Common myeloid progenitor, CD34-positive (primary cell): ENCODE results near the gene CALML6.

ENCODE experiments used
- CTCF ChIA-PET: fragments of 350-600 bp; sonication (Branson Sonifier 250); formaldehyde crosslinking; loops from one replicate; lab custom pipeline; 2021; ENCODE audit warnings: antibody characterized with exemption; lab: Charles Lee
- POLR2A ChIA-PET: fragments of 350-600 bp; sonication (Branson Sonifier 250); formaldehyde crosslinking; loops from one replicate; lab custom pipeline; 2021; ENCODE audit warnings: antibody characterized with exemption; lab: Charles Lee
- DNase-seq, 3 donors: peaks; one replicate each; pipeline versions ENCODE4 v3.0.0 to v3.0.0-alpha.2; 2013
- H3K27ac ChIP-seq, 2 experiments: 1 replicate in 1 of 2; 2 replicates in 1 of 2; pipeline ENCODE4 v1.7.0; 2013; ENCODE audit warnings: inconsistent platforms in 2 of 2, low read length in 2 of 2, mild to moderate bottlenecking in 2 of 2, low read depth in 1 of 2, moderate library complexity in 1 of 2; ENCODE audit not compliant: severe bottlenecking in 2 of 2, insufficient read depth in 1 of 2, poor library complexity in 1 of 2
- H3K27me3 ChIP-seq, 5 experiments: replicated peaks in 2 of 5; 1 replicate in 3 of 5; 2 replicates in 2 of 5; pipeline versions ENCODE4 v1.6.1 to v1.7.0; 2013; ENCODE audit warnings: low read length in 4 of 5, mild to moderate bottlenecking in 2 of 5, moderate library complexity in 2 of 5, inconsistent platforms in 1 of 5; ENCODE audit not compliant: insufficient read depth in 5 of 5, control insufficient read depth in 4 of 5
- H3K36me3 ChIP-seq, 4 experiments: 1 replicate in 2 of 4; 2 replicates in 2 of 4; pipeline versions ENCODE4 v1.6.1 to v1.7.0; 2013; ENCODE audit warnings: low read length in 3 of 4, control low read depth in 1 of 4, mild to moderate bottlenecking in 1 of 4; ENCODE audit not compliant: control insufficient read depth in 4 of 4, insufficient read depth in 4 of 4
- H3K4me1 ChIP-seq, 4 experiments: 1 replicate in 3 of 4; 2 replicates in 1 of 4; pipeline versions ENCODE4 v1.6.1 to v1.7.1; 2013; ENCODE audit warnings: low read length in 3 of 4, mild to moderate bottlenecking in 3 of 4, control low read depth in 1 of 4, inconsistent platforms in 1 of 4, moderate library complexity in 1 of 4; ENCODE audit not compliant: control insufficient read depth in 4 of 4, insufficient read depth in 4 of 4; ENCODE audit errors: control extremely low read depth in 1 of 4
- H3K4me3 ChIP-seq, 7 experiments: 1 replicate in 4 of 7; 2 replicates in 3 of 7; pipeline versions ENCODE4 v1.5.1 to v1.7.0; 2013; ENCODE audit warnings: mild to moderate bottlenecking in 7 of 7, low read length in 6 of 7, moderate library complexity in 6 of 7, inconsistent platforms in 2 of 7, low read depth in 2 of 7, control low read depth in 1 of 7; ENCODE audit not compliant: insufficient read depth in 4 of 7, control insufficient read depth in 1 of 7; ENCODE audit errors: extremely low read depth in 1 of 7
- H3K9me3 ChIP-seq, 5 experiments: 1 replicate in 4 of 5; 2 replicates in 1 of 5; pipeline versions ENCODE4 v1.6.1 to v1.7.1; 2013; ENCODE audit warnings: low read length in 4 of 5, mild to moderate bottlenecking in 2 of 5, inconsistent platforms in 1 of 5, low read depth in 1 of 5, moderate library complexity in 1 of 5; ENCODE audit not compliant: control insufficient read depth in 4 of 5, insufficient read depth in 2 of 5; ENCODE audit errors: control extremely low read depth in 1 of 5
- whole genome bisulfite sequencing: methylation state at CpG from one replicate; pipeline ENCODE4 v1.1.5; 2013; ENCODE audit not compliant: insufficient coverage; 5-methylcytosine and 5-hydroxymethylcytosine counted together

CALML6 gene

DNA sequence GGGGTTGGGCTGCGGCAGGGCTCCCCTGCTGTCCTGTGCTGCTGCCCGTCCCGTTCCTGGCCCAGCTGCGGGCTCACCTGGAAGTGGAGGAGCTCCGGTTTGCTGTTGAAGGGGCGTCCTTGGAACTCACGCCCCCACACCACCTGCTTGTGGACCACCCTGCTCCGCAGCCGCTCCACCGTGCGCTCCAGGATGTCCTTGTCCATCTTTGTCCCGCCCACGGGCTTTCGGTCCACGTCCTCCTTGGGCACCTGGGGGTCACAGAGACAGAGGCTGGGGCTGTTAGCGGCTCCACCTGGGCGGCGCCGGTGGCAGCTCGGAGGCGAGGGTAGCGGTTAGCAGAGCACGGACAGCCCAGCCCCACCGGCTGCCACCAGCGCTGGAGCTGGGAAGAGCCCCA is 49.8 kb downstream of the CALML6 start:
- CTCF ChIA-PET: interaction anchor here (3.3 kb wide), 1 partner anchor 81 kb away, joined by 17 read pairs; no protein-coding TSS in a partner anchor
- POLR2A ChIA-PET: interaction anchor here (0.6 kb wide), 1 partner anchor 107 kb away, joined by 3 read pairs; no protein-coding TSS in a partner anchor

DNA sequence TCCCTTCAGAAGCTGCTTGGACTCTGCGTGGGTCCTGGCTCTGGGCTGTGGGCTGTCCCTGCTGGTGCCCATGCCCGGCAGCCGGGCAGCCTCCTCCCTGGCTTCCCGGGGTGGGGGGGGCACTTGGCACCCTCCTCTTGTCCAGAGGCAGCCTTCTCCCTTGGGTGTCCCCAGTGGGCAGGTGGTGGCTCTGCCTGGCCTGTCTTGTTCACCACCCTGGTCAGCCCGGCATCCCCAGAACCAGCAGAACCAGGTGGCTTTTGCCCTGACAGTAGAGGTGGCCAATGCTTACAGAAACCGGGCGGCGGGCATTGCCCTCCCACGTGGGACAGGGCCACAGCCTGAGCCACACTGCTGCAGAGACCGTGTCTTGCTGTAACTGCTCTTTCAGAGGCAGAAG is 50.5 kb downstream of the CALML6 start:
- Histone ChIP-seq H3K27me3 (peaks cover 0 to 22% (median 1%) of the 10 kb centered on the region in 5 experiments), H3K9me3 (no peaks in the 10 kb centered on the region), H3K36me3 (no peaks in the 10 kb centered on the region), H3K4me1 (no peaks in the 10 kb centered on the region), H3K27ac (no peak overlapping the region), H3K4me3 (no peak overlapping the region)
- no peak for DNase-seq
- CTCF ChIA-PET: interaction anchor here (3.3 kb wide), 1 partner anchor 80 kb away, joined by 17 read pairs; no protein-coding TSS in a partner anchor
- POLR2A ChIA-PET: interaction anchor here (0.6 kb wide), 1 partner anchor 106 kb away, joined by 3 read pairs; no protein-coding TSS in a partner anchor
- WGBS: 88% methylated on average over 10 of the region's 10 CpGs

More for the DNA sequence above, 49.8 kb downstream of the CALML6 start:
- no peak overlapping the region for H3K27ac ChIP-seq
- H3K27me3 ChIP-seq: peaks cover 0 to 25% (median 6%) of the 10 kb centered on the region in 5 experiments
- H3K36me3 ChIP-seq: no peaks in the 10 kb centered on the region
- WGBS: 91% methylated on average over 23 of the region's 25 CpGs
- no peak for DNase-seq
- H3K4me3 ChIP-seq: no peak overlapping the region
- no peaks in the 10 kb centered on the region for H3K9me3 ChIP-seq
- peaks cover 0 to 7% (median 4%) of the 10 kb centered on the region in 4 experiments for H3K4me1 ChIP-seq

DNA sequence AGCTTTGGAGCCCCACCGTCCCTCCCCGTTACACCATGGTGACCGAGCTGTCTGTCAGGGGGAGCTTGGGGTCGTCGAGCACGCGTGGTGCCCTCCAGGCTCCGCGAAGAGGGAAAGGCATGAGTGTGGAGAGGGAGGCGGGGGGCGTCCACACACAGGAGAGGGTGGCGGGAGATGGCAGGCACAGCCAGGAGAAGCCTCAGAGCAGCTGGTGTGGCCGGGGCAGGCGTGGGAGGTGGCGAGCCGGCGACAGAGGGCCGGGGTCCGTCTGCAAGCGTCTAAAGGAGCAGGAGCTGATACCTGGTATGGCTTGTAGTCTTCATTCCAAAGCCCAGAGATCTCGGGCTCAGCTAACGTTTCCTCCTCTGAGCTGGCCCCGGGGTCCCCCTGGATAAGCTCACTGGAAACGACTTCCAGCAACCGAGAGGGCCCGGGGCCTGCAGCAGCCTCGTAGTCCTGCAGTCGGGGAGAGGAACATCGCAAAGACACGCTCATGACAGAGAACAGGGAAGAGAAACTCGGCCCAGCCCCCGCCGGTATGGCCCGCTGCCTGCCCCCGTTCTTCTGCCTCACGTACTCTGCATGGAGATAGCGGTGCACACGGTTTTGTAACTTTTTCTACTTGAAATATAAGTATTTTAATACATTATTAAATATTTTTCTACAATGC is 51.1 kb downstream of the CALML6 start:
- Histone ChIP-seq H3K36me3 (no peaks in the 10 kb centered on the region), H3K9me3 (no peaks in the 10 kb centered on the region), H3K4me1 (no peaks in the 10 kb centered on the region), H3K27ac (no peak overlapping the region), H3K27me3 (peaks cover 0 to 20% (median 0%) of the 10 kb centered on the region in 5 experiments), H3K4me3 (no peak overlapping the region)
- DNase-seq: no peak
- WGBS: 79% methylated on average over 23 of the region's 38 CpGs
- ChIA-PET POLR2A (interaction anchor here (0.7 kb wide), 1 partner anchor 115 kb away, joined by 5 read pairs; no protein-coding TSS in a partner anchor), CTCF (interaction anchor here (1.6 to 3.3 kb wide), 2 partner anchors 10 to 79 kb away, joined by 4 to 17 read pairs; no protein-coding TSS in a partner anchor)
